ENCODE measurements around the gene MINDY2. TPM values are rescaled to one million over a fixed set of nuclear protein-coding genes. Genes with fewer than 3 reads are reported as not detected.

The MINDY2 gene
- total and polyA plus RNA-seq, 2 experiments from 2014 or later = 36.3 to 47.9 TPM

DNA sequence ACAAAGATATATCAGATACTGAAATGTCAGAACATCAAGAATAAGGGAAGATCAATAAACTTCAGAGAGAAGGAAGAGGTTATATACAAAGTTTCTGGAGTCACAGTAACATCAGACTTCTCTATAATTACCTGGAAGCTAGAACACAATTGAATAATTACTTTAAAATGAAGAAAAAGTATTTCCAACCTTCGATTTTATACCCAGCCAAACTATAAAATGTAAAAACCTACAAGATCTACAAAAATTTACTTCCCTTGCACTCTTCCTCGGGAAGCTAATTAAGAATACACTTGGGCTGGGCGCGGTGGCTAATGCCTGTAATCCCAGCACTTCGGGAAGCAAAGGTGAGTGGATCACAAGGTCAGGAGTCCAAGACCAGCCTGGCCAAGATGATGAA is 6.6 kb upstream of the MINDY2 start (continued):
- TF ChIP-seq, protein P1, sequence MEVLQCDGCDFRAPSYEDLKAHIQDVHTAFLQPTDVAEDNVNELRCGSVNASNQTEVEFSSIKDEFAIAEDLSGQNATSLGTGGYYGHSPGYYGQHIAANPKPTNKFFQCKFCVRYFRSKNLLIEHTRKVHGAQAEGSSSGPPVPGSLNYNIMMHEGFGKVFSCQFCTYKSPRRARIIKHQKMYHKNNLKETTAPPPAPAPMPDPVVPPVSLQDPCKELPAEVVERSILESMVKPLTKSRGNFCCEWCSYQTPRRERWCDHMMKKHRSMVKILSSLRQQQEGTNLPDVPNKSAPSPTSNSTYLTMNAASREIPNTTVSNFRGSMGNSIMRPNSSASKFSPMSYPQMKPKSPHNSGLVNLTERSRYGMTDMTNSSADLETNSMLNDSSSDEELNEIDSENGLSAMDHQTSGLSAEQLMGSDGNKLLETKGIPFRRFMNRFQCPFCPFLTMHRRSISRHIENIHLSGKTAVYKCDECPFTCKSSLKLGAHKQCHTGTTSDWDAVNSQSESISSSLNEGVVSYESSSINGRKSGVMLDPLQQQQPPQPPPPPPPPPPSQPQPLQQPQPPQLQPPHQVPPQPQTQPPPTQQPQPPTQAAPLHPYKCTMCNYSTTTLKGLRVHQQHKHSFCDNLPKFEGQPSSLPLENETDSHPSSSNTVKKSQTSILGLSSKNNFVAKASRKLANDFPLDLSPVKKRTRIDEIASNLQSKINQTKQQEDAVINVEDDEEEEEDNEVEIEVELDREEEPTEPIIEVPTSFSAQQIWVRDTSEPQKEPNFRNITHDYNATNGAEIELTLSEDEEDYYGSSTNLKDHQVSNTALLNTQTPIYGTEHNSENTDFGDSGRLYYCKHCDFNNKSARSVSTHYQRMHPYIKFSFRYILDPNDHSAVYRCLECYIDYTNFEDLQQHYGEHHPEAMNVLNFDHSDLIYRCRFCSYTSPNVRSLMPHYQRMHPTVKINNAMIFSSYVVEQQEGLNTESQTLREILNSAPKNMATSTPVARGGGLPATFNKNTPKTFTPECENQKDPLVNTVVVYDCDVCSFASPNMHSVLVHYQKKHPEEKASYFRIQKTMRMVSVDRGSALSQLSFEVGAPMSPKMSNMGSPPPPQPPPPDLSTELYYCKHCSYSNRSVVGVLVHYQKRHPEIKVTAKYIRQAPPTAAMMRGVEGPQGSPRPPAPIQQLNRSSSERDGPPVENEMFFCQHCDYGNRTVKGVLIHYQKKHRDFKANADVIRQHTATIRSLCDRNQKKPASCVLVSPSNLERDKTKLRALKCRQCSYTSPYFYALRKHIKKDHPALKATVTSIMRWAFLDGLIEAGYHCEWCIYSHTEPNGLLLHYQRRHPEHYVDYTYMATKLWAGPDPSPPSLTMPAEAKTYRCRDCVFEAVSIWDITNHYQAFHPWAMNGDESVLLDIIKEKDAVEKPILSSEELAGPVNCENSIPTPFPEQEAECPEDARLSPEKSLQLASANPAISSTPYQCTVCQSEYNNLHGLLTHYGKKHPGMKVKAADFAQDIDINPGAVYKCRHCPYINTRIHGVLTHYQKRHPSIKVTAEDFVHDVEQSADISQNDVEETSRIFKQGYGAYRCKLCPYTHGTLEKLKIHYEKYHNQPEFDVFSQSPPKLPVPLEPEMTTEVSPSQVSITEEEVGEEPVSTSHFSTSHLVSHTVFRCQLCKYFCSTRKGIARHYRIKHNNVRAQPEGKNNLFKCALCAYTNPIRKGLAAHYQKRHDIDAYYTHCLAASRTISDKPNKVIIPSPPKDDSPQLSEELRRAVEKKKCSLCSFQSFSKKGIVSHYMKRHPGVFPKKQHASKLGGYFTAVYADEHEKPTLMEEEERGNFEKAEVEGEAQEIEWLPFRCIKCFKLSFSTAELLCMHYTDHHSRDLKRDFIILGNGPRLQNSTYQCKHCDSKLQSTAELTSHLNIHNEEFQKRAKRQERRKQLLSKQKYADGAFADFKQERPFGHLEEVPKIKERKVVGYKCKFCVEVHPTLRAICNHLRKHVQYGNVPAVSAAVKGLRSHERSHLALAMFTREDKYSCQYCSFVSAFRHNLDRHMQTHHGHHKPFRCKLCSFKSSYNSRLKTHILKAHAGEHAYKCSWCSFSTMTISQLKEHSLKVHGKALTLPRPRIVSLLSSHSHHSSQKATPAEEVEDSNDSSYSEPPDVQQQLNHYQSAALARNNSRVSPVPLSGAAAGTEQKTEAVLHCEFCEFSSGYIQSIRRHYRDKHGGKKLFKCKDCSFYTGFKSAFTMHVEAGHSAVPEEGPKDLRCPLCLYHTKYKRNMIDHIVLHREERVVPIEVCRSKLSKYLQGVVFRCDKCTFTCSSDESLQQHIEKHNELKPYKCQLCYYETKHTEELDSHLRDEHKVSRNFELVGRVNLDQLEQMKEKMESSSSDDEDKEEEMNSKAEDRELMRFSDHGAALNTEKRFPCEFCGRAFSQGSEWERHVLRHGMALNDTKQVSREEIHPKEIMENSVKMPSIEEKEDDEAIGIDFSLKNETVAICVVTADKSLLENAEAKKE (CRISPR knock-in tag; IDR thresholded peaks at IDR 0.05) = no peak
- TF ChIP-seq ZNF114 (CRISPR knock-in tag; IDR thresholded peaks at IDR 0.05) = no peak
- TF ChIP-seq, protein P2, sequence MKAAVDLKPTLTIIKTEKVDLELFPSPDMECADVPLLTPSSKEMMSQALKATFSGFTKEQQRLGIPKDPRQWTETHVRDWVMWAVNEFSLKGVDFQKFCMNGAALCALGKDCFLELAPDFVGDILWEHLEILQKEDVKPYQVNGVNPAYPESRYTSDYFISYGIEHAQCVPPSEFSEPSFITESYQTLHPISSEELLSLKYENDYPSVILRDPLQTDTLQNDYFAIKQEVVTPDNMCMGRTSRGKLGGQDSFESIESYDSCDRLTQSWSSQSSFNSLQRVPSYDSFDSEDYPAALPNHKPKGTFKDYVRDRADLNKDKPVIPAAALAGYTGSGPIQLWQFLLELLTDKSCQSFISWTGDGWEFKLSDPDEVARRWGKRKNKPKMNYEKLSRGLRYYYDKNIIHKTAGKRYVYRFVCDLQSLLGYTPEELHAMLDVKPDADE (IDR thresholded peaks at IDR 0.05) = no peak

DNA sequence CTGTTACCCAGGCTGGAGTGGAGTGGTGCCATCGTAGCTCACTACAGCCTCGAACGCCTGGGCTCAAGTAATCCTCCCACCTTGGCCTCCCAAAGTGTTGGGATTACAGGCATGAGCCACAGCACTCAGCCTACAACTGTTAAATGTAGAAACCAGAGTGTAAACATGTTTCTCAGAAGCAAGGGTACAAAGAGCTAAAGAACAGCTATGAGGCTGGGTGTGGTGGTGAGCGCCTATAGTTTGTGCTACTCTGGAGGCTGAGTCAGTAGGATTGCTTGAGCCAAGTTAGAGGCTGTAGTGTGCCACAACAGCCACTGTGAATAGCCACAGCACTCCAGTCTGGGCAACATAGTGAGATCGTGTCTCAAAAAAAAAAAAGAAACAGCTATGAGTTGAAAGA is 4.8 kb upstream of the MINDY2 start:
- Histone ChIP-seq H3K27me3 (ENCODE audit: insufficient read depth) (no peaks in the 10 kb centered on the region), H2AFZ (no peak overlapping the region), H3K9me2 (ENCODE audit: insufficient read depth) (no peaks in the 10 kb centered on the region), H3K4me3 (no peak overlapping the region), H3K27ac (ENCODE audit: low read depth) (no peak overlapping the region), H3K36me3 (ENCODE audit: insufficient read depth) (no peaks in the 10 kb centered on the region; the same call in 1 of the 2 replicates), H4K20me1 (replicated peaks; ENCODE audit: insufficient read depth) (no peaks in the 10 kb centered on the region), H3K79me2 (replicated peaks; ENCODE audit: insufficient read depth) (0 out of 2 replicates have a peak, but pooled peaks cover 3% of the 10 kb centered on the region), H3F3A (replicated peaks; ENCODE audit: low read depth) (no peaks in the 10 kb centered on the region; the same call in 1 of the 2 replicates), H3K4me1 (ENCODE audit: insufficient read depth) (peaks cover 7% of the 10 kb centered on the region), H3K4me2 (no peak overlapping the region)
- no peak overlapping the region; the same call in 1 of the 2 replicates for H3K27ac Mint-ChIP-seq
- ATAC-seq = no peak
- no peak for DNase-seq (ENCODE audit: low spot score)
- no peak overlapping the region for H3K4me3 Mint-ChIP-seq
- H3K9me3 Mint-ChIP-seq = peaks cover 9% of the 10 kb centered on the region
- H3K36me3 Mint-ChIP-seq (ENCODE audit: low read depth) = peaks cover 7% of the 10 kb centered on the region; the same call in 2 of the 3 replicates
- peaks cover 15% of the 10 kb centered on the region for H3K27me3 Mint-ChIP-seq (ENCODE audit: insufficient read depth, low read depth, poor library complexity)
- 0 out of 3 replicates have a peak, but pooled peaks cover 3% of the 10 kb centered on the region for H3K4me1 Mint-ChIP-seq
- TF ChIP-seq EZH2phosphoT487 (IDR thresholded peaks at IDR 0.05; ENCODE audit: unreplicated experiment) (no peak), EZH2 (IDR thresholded peaks at IDR 0.05; ENCODE audit: low read depth, unreplicated experiment) (no peak), STAT1 (IDR thresholded peaks at IDR 0.05; ENCODE audit: unreplicated experiment) (no peak), JUNB (IDR thresholded peaks at IDR 0.05; ENCODE audit: unreplicated experiment) (no peak), ZNF114 (CRISPR knock-in tag; IDR thresholded peaks at IDR 0.05) (no peak), NANOG (IDR thresholded peaks at IDR 0.05; ENCODE audit: borderline replicate concordance) (no peak), POLR2AphosphoS5 (IDR thresholded peaks at IDR 0.05; ENCODE audit: low read depth) (no peak)
- TF ChIP-seq, protein P3, sequence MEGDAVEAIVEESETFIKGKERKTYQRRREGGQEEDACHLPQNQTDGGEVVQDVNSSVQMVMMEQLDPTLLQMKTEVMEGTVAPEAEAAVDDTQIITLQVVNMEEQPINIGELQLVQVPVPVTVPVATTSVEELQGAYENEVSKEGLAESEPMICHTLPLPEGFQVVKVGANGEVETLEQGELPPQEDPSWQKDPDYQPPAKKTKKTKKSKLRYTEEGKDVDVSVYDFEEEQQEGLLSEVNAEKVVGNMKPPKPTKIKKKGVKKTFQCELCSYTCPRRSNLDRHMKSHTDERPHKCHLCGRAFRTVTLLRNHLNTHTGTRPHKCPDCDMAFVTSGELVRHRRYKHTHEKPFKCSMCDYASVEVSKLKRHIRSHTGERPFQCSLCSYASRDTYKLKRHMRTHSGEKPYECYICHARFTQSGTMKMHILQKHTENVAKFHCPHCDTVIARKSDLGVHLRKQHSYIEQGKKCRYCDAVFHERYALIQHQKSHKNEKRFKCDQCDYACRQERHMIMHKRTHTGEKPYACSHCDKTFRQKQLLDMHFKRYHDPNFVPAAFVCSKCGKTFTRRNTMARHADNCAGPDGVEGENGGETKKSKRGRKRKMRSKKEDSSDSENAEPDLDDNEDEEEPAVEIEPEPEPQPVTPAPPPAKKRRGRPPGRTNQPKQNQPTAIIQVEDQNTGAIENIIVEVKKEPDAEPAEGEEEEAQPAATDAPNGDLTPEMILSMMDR (conservative IDR thresholded peaks at IDR 0.05; ENCODE audit: low read depth in 2 of 2) = no peak
- TF ChIP-seq, protein P2 (IDR thresholded peaks at IDR 0.05) = no peak
